Gastroesophageal sphincter (tissue), 4 donors: ENCODE data around the gene ZNF446. TPM values are rescaled to one million over a fixed set of nuclear protein-coding genes. Genes with fewer than 3 reads are reported as not detected.

Source experiments
- ATAC-seq: fragments of 150-250 bp; one replicate; pipeline ENCODE4 v1.9.1; 2016; ENCODE audit warnings: mild to moderate bottlenecking, moderate library complexity
- H3K27ac ChIP-seq, 4 donors: fragments of 200-600 bp; sonication (generic) in 3 of 4; 1 replicate in 3 of 4; 2 replicates in 1 of 4; pipeline ENCODE4 v1.5.1; 2016 to 2019
- H3K27me3 ChIP-seq: fragments of 200-600 bp; sonication (generic); one replicate; pipeline ENCODE4 v1.5.1; 2019
- H3K36me3 ChIP-seq, 2 donors: fragments of 200-600 bp; sonication (generic); one replicate each; pipeline ENCODE4 v1.5.1; 2019; ENCODE audit warnings: control low read depth in 1 of 2
- H3K4me1 ChIP-seq, 3 donors: fragments of 200-600 bp; sonication (generic); 1 replicate in 2 of 3; 2 replicates in 1 of 3; pipeline ENCODE4 v1.5.1; 2016 to 2019; ENCODE audit warnings: control low read depth in 2 of 3
- H3K4me3 ChIP-seq, 2 donors: fragments of 200-600 bp; sonication (generic); one replicate each; pipeline ENCODE4 v1.5.1; 2019; ENCODE audit warnings: mild to moderate bottlenecking in 1 of 2, moderate library complexity in 1 of 2
- H3K9me3 ChIP-seq, 3 donors: fragments of 200-600 bp; sonication (generic); one replicate each; pipeline ENCODE4 v1.5.1; 2017 to 2019; ENCODE audit warnings: control low read depth in 2 of 3
- CTCF ChIP-seq, 4 experiments: fragments of 200-600 bp in 2 of 4; fragments of 450-650 bp in 2 of 4; sonication (generic) in 1 of 4; IDR thresholded peaks; one replicate each; pipeline ENCODE4 v1.5.1; 2017 to 2019; ENCODE audit warnings: antibody characterized with exemption in 4 of 4, mild to moderate bottlenecking in 2 of 4, moderate library complexity in 2 of 4
- EP300 ChIP-seq: sonication (generic); formaldehyde crosslinking; IDR thresholded peaks from one replicate; pipeline ENCODE4 v1.6.1; 2017; ENCODE audit warnings: antibody characterized with exemption, mild to moderate bottlenecking
- POLR2A ChIP-seq, 2 donors: fragments of 450-650 bp; IDR thresholded peaks; one replicate each; pipeline ENCODE4 v1.6.1; 2017; ENCODE audit warnings: antibody characterized with exemption in 2 of 2, mild to moderate bottlenecking in 2 of 2, moderate library complexity in 1 of 2
- POLR2AphosphoS5 ChIP-seq: sonication (generic); formaldehyde crosslinking; IDR thresholded peaks from one replicate; pipeline ENCODE4 v1.6.1; 2017; ENCODE audit warnings: antibody characterized with exemption
- WGBS, 2 donors: methylation state at CpG; one replicate each; pipeline ENCODE4 v1.1.5; 2018; ENCODE audit warnings: low coverage in 1 of 2; 5-methylcytosine and 5-hydroxymethylcytosine counted together
- total RNA-seq, 4 donors: library from RNA; depleted of rRNA; stranded (reverse); fragments of >200 nt; gene quantifications; one replicate each; pipeline ENCODE4 v1.1.0, GENCODE V29; 2016

ZNF446 gene
- total RNA-seq, 4 donors from 2014 or later: 11.2 to 25.4 (median 17.5) TPM

GRCh38 chr19:58451358-58452101, 24.6 kb upstream of the ZNF446 start, which contains the start of gene ZNF324B:
TSS of gene ZNF324B (plus strand) at chr19:58451622. CDS start at chr19:58453702, 2,080 bp downstream.
- H3K27me3 ChIP-seq: peaks cover 11% of the 10 kb centered on the region
- H3K27ac ChIP-seq: peak within 1 kb of the TSS in 3 of 4 donors; percentile 74 to 82 (median 80)
- H3K9me3 ChIP-seq: no peaks in the 10 kb centered on the region
- TF ChIP-seq POLR2A (IDR thresholded peaks at IDR 0.05) (peak; percentile 45 to 62), EP300 (no peak), POLR2AphosphoS5 (peak; percentile 81)
- H3K4me1 ChIP-seq: peaks cover 0 to 20% (median 0%) of the 10 kb centered on the region in 3 donors
- peaks cover 0 to 31% of the 10 kb centered on the region in 2 donors for H3K36me3 ChIP-seq
- no CpG with 5 or more reads among the region's 79 CpGs for WGBS, 2 donors
- ATAC-seq: peak; percentile 98
- H3K4me3 ChIP-seq: peak within 1 kb of the TSS; percentile 80 to 93

- Histone ChIP-seq H3K27me3 (peaks cover 6% of the 10 kb centered on the region), H3K4me3 (no peak overlapping the region), H3K27ac (no peak overlapping the region), H3K36me3 (peaks cover 0 to 53% of the 10 kb centered on the region in 2 donors), H3K9me3 (no peaks in the 10 kb centered on the region), H3K4me1 (peaks cover 0 to 20% (median 0%) of the 10 kb centered on the region in 3 donors)
- TF ChIP-seq CTCF (IDR thresholded peaks at IDR 0.05) (no peak), POLR2AphosphoS5 (no peak), EP300 (no peak), POLR2A (IDR thresholded peaks at IDR 0.05) (no peak)
- no peak for ATAC-seq
- WGBS, 2 donors: 82 to 100% methylated on average over 1 to 3 of the region's 6 CpGs
Observed at GRCh38 chr19:58453743-58454142, 22.4 kb upstream of the ZNF446 start.

GRCh38 chr19:58455306-58455705, 20.8 kb upstream of the ZNF446 start:
- no CpG with 5 or more reads among the region's 21 CpGs for WGBS, 2 donors
- H3K27ac ChIP-seq: no peak overlapping the region
- no peak for ATAC-seq
- H3K4me1 ChIP-seq: peaks cover 0 to 20% (median 0%) of the 10 kb centered on the region in 3 donors
- H3K27me3 ChIP-seq: no peaks in the 10 kb centered on the region
- no peaks in the 10 kb centered on the region for H3K9me3 ChIP-seq
- no peak for TF ChIP-seq CTCF (IDR thresholded peaks at IDR 0.05)
- no peak for TF ChIP-seq POLR2AphosphoS5
- no peak for TF ChIP-seq POLR2A (IDR thresholded peaks at IDR 0.05)
- no peak for TF ChIP-seq EP300
- H3K36me3 ChIP-seq: peaks cover 0 to 54% of the 10 kb centered on the region in 2 donors
- no peak overlapping the region for H3K4me3 ChIP-seq

- Histone ChIP-seq H3K4me1 (peaks cover 0 to 15% (median 0%) of the 10 kb centered on the region in 3 donors), H3K27me3 (no peaks in the 10 kb centered on the region), H3K9me3 (no peaks in the 10 kb centered on the region), H3K36me3 (peaks cover 0 to 54% of the 10 kb centered on the region in 2 donors), H3K27ac (no peak overlapping the region), H3K4me3 (no peak overlapping the region)
- ATAC-seq: no peak
- WGBS, 2 donors: no CpG with 5 or more reads among the region's 35 CpGs
- TF ChIP-seq POLR2AphosphoS5: no peak
- TF ChIP-seq EP300: no peak
- TF ChIP-seq POLR2A (IDR thresholded peaks at IDR 0.05): no peak
- TF ChIP-seq CTCF (IDR thresholded peaks at IDR 0.05): no peak
Observed at GRCh38 chr19:58456111-58456510, 20.0 kb upstream of the ZNF446 start.

GRCh38 chr19:58460039-58460438, 16.1 kb upstream of the ZNF446 start:
- no peaks in the 10 kb centered on the region for H3K4me1 ChIP-seq
- H3K27me3 ChIP-seq: no peaks in the 10 kb centered on the region
- no peaks in the 10 kb centered on the region for H3K9me3 ChIP-seq
- no peak for TF ChIP-seq POLR2A (IDR thresholded peaks at IDR 0.05)
- TF ChIP-seq CTCF (IDR thresholded peaks at IDR 0.05): no peak
- TF ChIP-seq EP300: no peak
- TF ChIP-seq POLR2AphosphoS5: no peak
- no peak for ATAC-seq
- no peak overlapping the region for H3K27ac ChIP-seq
- H3K4me3 ChIP-seq: no peak overlapping the region
- H3K36me3 ChIP-seq: peaks cover 0 to 38% of the 10 kb centered on the region in 2 donors
- 87 to 100% methylated on average over 1 to 2 of the region's 2 CpGs for WGBS, 2 donors
